NCI-H82 (cell line): Measurements from ENCODE around the gene CYP20A1.
"Not testable (repeated sequence)": the region's sequence is repeated elsewhere in the genome, so short reads cannot be mapped to it uniquely, and the experiment has no call there.

Experiments used
- DNase-seq: peaks from one replicate; lab custom pipeline; 2025; lab: John Stamatoyannopoulos, UW

CYP20A1 gene

GRCh38 chr2:203280428-203281064 is 41.7 kb downstream of the CYP20A1 start:
- no peak for DNase-seq

GRCh38 chr2:203282101-203282500 is 43.3 kb downstream of the CYP20A1 start:
- no peak for DNase-seq

- no peak for DNase-seq
Observed at GRCh38 chr2:203286532-203286931, 47.7 kb downstream of the CYP20A1 start.

- no peak for DNase-seq
Observed at GRCh38 chr2:203301667-203302066, 62.8 kb downstream of the CYP20A1 start.

- not testable (repeated sequence) for DNase-seq
Observed at GRCh38 chr2:203302586-203302985, 63.8 kb downstream of the CYP20A1 start.

- DNase-seq, result no peak
Observed at GRCh38 chr2:203310688-203311436, 72.0 kb downstream of the CYP20A1 start.

- DNase-seq, result no peak
Observed at GRCh38 chr2:203326356-203326755, 87.5 kb downstream of the CYP20A1 start.

GRCh38 chr2:203327582-203327900 is 88.7 kb downstream of the CYP20A1 start:
- peak; percentile 78 for DNase-seq

- peak; percentile 97 for DNase-seq
Observed at GRCh38 chr2:203327901-203328759, 89.3 kb downstream of the CYP20A1 start, which contains the start of gene ABI2. Gene ABI2 (plus strand): TSS chr2:203328394. CDS start chr2:203328515, 121 bp downstream.

- DNase-seq, result peak; percentile 60
Observed at GRCh38 chr2:203328760-203329540, 90.1 kb downstream of the CYP20A1 start.

GRCh38 chr2:203330434-203330833 is 91.6 kb downstream of the CYP20A1 start:
- DNase-seq, result peak; percentile 31

- DNase-seq, result peak; percentile 74
Observed at GRCh38 chr2:203338322-203338721, 99.5 kb downstream of the CYP20A1 start.

GRCh38 chr2:203340791-203341487 is 102.1 kb downstream of the CYP20A1 start:
- DNase-seq, result no peak

- no peak for DNase-seq
Observed at GRCh38 chr2:203341741-203342310, 103.0 kb downstream of the CYP20A1 start.

GRCh38 chr2:203342374-203342773 is 103.6 kb downstream of the CYP20A1 start:
- not testable (repeated sequence) for DNase-seq

GRCh38 chr2:203344667-203345066 is 105.8 kb downstream of the CYP20A1 start:
- no peak for DNase-seq

GRCh38 chr2:203346612-203347011 is 107.8 kb downstream of the CYP20A1 start:
- DNase-seq, result no peak

GRCh38 chr2:203347375-203347774 is 108.6 kb downstream of the CYP20A1 start:
- DNase-seq, result peak; percentile 13

GRCh38 chr2:203352604-203353255 is 113.9 kb downstream of the CYP20A1 start:
- no peak for DNase-seq

- no peak for DNase-seq
Observed at GRCh38 chr2:203354966-203355365, 116.1 kb downstream of the CYP20A1 start.
